Stimulated activated CD4-positive, alpha-beta T cell treated with anti-CD3 and anti-CD28 coated beads, Interleukin-1b, Interleukin-23, amount 100 ng/mL, for 4 hours (primary cell): Measurements from ENCODE around the gene TPPP3.

Experiments used
- DNase-seq, 2 donors: peaks; one replicate each; pipeline ENCODE4 v3.0.0-alpha.2; 2020; ENCODE audit warnings: low read depth in 2 of 2

TPPP3 gene

GRCh38 chr16:67405336-67405735, 12.0 kb upstream of the TPPP3 start:
- no peak for DNase-seq

- no peak for DNase-seq
These were observed 11.5 kb upstream of the TPPP3 start for GRCh38 chr16:67404740-67405226.

GRCh38 chr16:67403976-67404555, 10.8 kb upstream of the TPPP3 start:
- DNase-seq: no peak

GRCh38 chr16:67400901-67401300, 7.6 kb upstream of the TPPP3 start:
- DNase-seq: no peak

- no peak for DNase-seq
These were observed 6.7 kb upstream of the TPPP3 start for GRCh38 chr16:67399749-67400704.

- DNase-seq: peak; percentile 21 to 50
These were observed 6.0 kb upstream of the TPPP3 start for GRCh38 chr16:67399218-67399733.

- DNase-seq: no peak
These were observed 5.4 kb upstream of the TPPP3 start for GRCh38 chr16:67398546-67399217.

- no peak for DNase-seq
These were observed 4.7 kb upstream of the TPPP3 start for GRCh38 chr16:67397812-67398545.

- no peak for DNase-seq
These were observed 3.9 kb upstream of the TPPP3 start for GRCh38 chr16:67397036-67397801.

GRCh38 chr16:67396159-67397035, 3.1 kb upstream of the TPPP3 start:
- no peak for DNase-seq

- no peak for DNase-seq
These were observed 2.3 kb upstream of the TPPP3 start for GRCh38 chr16:67395458-67396158.

- no peak for DNase-seq
These were observed 1.8 kb upstream of the TPPP3 start for GRCh38 chr16:67395105-67395457.

GRCh38 chr16:67394155-67395104, 1.1 kb upstream of the TPPP3 start:
- DNase-seq: no peak

- no peak for DNase-seq
These were observed 473 bp upstream of the TPPP3 start for GRCh38 chr16:67393788-67394154.

GRCh38 chr16:67392301-67393059, 818 bp downstream of the TPPP3 start:
- DNase-seq: no peak

- no peak for DNase-seq
These were observed 1.6 kb downstream of the TPPP3 start for GRCh38 chr16:67391424-67392300.
